Endodermal cell (in vitro differentiated cells): ENCODE results near the gene TYW1. TPM values are rescaled to one million over a fixed set of nuclear protein-coding genes. Genes with fewer than 3 reads are reported as not detected.
"Not testable (repeated sequence)": the region's sequence is repeated elsewhere in the genome, so short reads cannot be mapped to it uniquely, and the experiment has no call there.

Experiments
- DNase-seq: peaks from one replicate; pipeline ENCODE4 v3.0.0-alpha.2; 2017
- H3K27ac ChIP-seq: 2 replicates; pipeline ENCODE4 v1.5.1; 2013; ENCODE audit warnings: mild to moderate bottlenecking, low read depth, low read length, moderate library complexity
- H3K27me3 ChIP-seq: 2 replicates; pipeline ENCODE4 v1.6.1; 2013; ENCODE audit warnings: mild to moderate bottlenecking, low read length, moderate library complexity; ENCODE audit not compliant: insufficient read depth, control insufficient read depth, poor library complexity, severe bottlenecking
- H3K36me3 ChIP-seq: 2 replicates; pipeline ENCODE4 v1.7.0; 2013; ENCODE audit warnings: mild to moderate bottlenecking, low read length, moderate library complexity; ENCODE audit not compliant: control insufficient read depth, insufficient read depth
- H3K4me1 ChIP-seq: one replicate; pipeline ENCODE4 v1.7.0; 2013; ENCODE audit warnings: low read length; ENCODE audit not compliant: control insufficient read depth, insufficient read depth
- H3K4me3 ChIP-seq: 2 replicates; pipeline ENCODE4 v1.5.1; 2013; ENCODE audit warnings: mild to moderate bottlenecking, low read length, moderate library complexity
- H3K9ac ChIP-seq: 2 replicates; pipeline ENCODE4 v1.6.1; 2013; ENCODE audit warnings: mild to moderate bottlenecking, low read length, moderate library complexity; ENCODE audit not compliant: poor library complexity, severe bottlenecking; ENCODE audit errors: extremely low read depth
- H3K9me3 ChIP-seq: 2 replicates; pipeline ENCODE4 v1.6.1; 2013; ENCODE audit warnings: mild to moderate bottlenecking, low read length, moderate library complexity; ENCODE audit not compliant: control insufficient read depth
- H3K27ac Mint-ChIP-seq: 2 replicates; pipeline ENCODE4 v1.8.0; 2020; ENCODE audit warnings: mixed read lengths
- H3K27me3 Mint-ChIP-seq: 2 replicates; pipeline ENCODE4 v1.8.0; 2021; ENCODE audit warnings: mild to moderate bottlenecking, mixed read lengths; ENCODE audit not compliant: insufficient read depth
- H3K36me3 Mint-ChIP-seq: 2 replicates; pipeline ENCODE4 v1.8.0; 2020; ENCODE audit warnings: low read depth, mixed read lengths
- H3K4me1 Mint-ChIP-seq: 2 replicates; pipeline ENCODE4 v1.8.0; 2020; ENCODE audit warnings: mixed read lengths
- H3K4me3 Mint-ChIP-seq: 2 replicates; pipeline ENCODE4 v1.8.0; 2020; ENCODE audit warnings: mild to moderate bottlenecking, moderate library complexity, mixed read lengths
- H3K9me3 Mint-ChIP-seq: 2 replicates; pipeline ENCODE4 v1.8.0; 2020; ENCODE audit warnings: mild to moderate bottlenecking, mixed read lengths
- WGBS, 2 experiments: methylation state at CpG; one replicate each; pipeline versions ENCODE4 v1.1.5 to v1.1.7; 2013; ENCODE audit warnings: missing lambda C conversion rate in 2 of 2, mixed read lengths in 1 of 2; ENCODE audit not compliant: insufficient coverage in 1 of 2, insufficient read length in 1 of 2; 5-methylcytosine and 5-hydroxymethylcytosine counted together
- total RNA-seq, 2 donors: library from RNA; stranded (reverse); fragmentation: NEBNext Ultra II Directional in 1 of 2; extraction: Animal tissue kit (Norgen Biotek cat#: 25700) in 1 of 2; gene quantifications; 2 replicates in 1 of 2; 3 replicates in 1 of 2; pipeline ENCODE4 v1.2.1, GENCODE V29; 2021

Gene TYW1
- total RNA-seq, 2 donors from 2014 or later: 17.8 to 18.7 TPM

- H3K4me3 ChIP-seq, H3K9me3 Mint-ChIP-seq, H3K27me3 Mint-ChIP-seq, H3K4me1 Mint-ChIP-seq, H3K9ac ChIP-seq, H3K9me3 ChIP-seq, H3K27me3 ChIP-seq, H3K27ac ChIP-seq, H3K4me3 Mint-ChIP-seq, H3K36me3 ChIP-seq, H3K4me1 ChIP-seq, DNase-seq, H3K27ac Mint-ChIP-seq: not testable (repeated sequence)
- 80 to 89% methylated on average over 1 of the region's 2 CpGs for WGBS, 2 experiments
- H3K36me3 Mint-ChIP-seq: peaks cover 14% of the 10 kb centered on the region
Measured at GRCh38 chr7:67141001-67141400, 144.4 kb downstream of the TYW1 start.

- not testable (repeated sequence) for H3K4me3 ChIP-seq, H3K4me1 ChIP-seq, H3K9me3 Mint-ChIP-seq, H3K27ac Mint-ChIP-seq, DNase-seq, H3K9ac ChIP-seq, H3K27ac ChIP-seq, H3K4me3 Mint-ChIP-seq, H3K36me3 ChIP-seq, H3K4me1 Mint-ChIP-seq, H3K27me3 ChIP-seq, H3K27me3 Mint-ChIP-seq, H3K9me3 ChIP-seq
- peaks cover 12% of the 10 kb centered on the region for H3K36me3 Mint-ChIP-seq
- 92 to 96% methylated on average over 3 to 5 of the region's 9 CpGs for WGBS, 2 experiments
Measured at GRCh38 chr7:67143091-67143786, 146.6 kb downstream of the TYW1 start.

DNA sequence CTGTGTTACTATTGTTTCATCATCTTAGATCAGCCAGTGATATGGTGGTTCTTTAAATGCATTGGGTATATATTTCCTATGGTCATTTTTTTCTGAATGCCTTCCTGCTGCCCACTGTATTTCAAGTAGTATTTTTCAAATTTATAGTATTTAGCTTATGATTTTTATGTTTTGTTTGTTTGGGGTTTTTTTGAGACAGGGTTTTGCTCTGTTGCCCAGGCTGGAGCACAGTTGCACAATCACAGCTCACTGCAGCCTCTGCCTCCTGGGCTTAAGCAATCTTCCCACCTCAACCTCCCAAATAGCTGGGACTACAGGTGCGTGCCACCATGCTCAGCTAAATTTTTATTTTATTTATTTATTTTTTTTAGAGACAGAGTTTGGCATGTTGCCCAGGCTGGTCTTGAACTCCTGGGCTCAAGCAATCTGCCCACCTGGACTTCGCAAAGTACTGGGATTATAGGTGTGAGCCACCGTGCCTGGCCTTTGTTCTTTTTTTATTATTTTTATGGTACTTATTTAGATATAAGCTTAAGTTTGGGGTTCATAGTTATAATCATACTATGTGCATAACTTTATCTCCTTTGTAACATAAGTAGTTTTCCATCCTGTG lies 149.1 kb downstream of the TYW1 start:
- H3K4me1 Mint-ChIP-seq, H3K27me3 ChIP-seq, H3K4me3 ChIP-seq, H3K9me3 ChIP-seq, H3K36me3 Mint-ChIP-seq, H3K27me3 Mint-ChIP-seq, H3K9me3 Mint-ChIP-seq, H3K4me1 ChIP-seq, H3K27ac ChIP-seq, DNase-seq, H3K36me3 ChIP-seq, H3K27ac Mint-ChIP-seq, H3K4me3 Mint-ChIP-seq, H3K9ac ChIP-seq: not testable (repeated sequence)
- WGBS, 2 experiments: 100% methylated on average over 3 of the region's 3 CpGs; no CpG with 5 or more reads in 1 of the 2 experiments

DNA sequence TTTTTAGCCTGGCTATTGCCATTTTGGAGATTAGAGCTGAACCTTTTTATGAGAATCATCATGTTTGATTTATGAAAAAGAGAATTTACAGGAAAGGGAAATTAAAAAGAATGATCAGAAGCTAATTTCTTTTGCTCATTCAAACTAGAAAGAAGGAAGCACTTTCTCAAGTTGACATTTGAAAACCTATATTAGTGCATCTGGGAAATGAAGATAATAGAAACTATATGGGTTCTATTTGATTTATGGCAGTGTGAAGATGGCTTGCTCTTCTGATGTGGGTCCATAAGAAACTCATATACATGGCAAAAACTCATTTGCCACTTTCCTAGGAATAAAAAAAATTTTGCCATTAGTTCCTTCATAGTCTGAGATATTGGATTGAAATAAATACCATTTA lies 152.5 kb downstream of the TYW1 start:
- H3K9me3 ChIP-seq, H3K4me1 ChIP-seq, H3K27ac ChIP-seq, H3K27me3 ChIP-seq, H3K4me3 Mint-ChIP-seq, H3K4me3 ChIP-seq, H3K27me3 Mint-ChIP-seq, H3K4me1 Mint-ChIP-seq, H3K27ac Mint-ChIP-seq, H3K9ac ChIP-seq, H3K36me3 ChIP-seq, DNase-seq, H3K9me3 Mint-ChIP-seq: not testable (repeated sequence)
- peaks cover 15% of the 10 kb centered on the region for H3K36me3 Mint-ChIP-seq

- not testable (repeated sequence) for H3K9ac ChIP-seq, DNase-seq, H3K27ac ChIP-seq, H3K4me3 ChIP-seq, H3K27me3 Mint-ChIP-seq, H3K4me1 ChIP-seq, H3K9me3 Mint-ChIP-seq, H3K27me3 ChIP-seq, H3K9me3 ChIP-seq, H3K36me3 ChIP-seq, H3K4me1 Mint-ChIP-seq, H3K4me3 Mint-ChIP-seq, H3K27ac Mint-ChIP-seq
- peaks cover 29% of the 10 kb centered on the region for H3K36me3 Mint-ChIP-seq
Measured at GRCh38 chr7:67154374-67154773, 157.7 kb downstream of the TYW1 start.

GRCh38 chr7:67156064-67156463 lies 159.4 kb downstream of the TYW1 start:
- H3K4me1 ChIP-seq, H3K4me1 Mint-ChIP-seq, H3K27ac Mint-ChIP-seq, H3K9me3 ChIP-seq, H3K36me3 ChIP-seq, DNase-seq, H3K4me3 ChIP-seq, H3K9ac ChIP-seq, H3K27me3 Mint-ChIP-seq, H3K27me3 ChIP-seq, H3K27ac ChIP-seq, H3K4me3 Mint-ChIP-seq, H3K9me3 Mint-ChIP-seq: not testable (repeated sequence)
- 0 to 54% methylated on average over 2 to 7 of the region's 7 CpGs for WGBS, 2 experiments
- H3K36me3 Mint-ChIP-seq: peaks cover 29% of the 10 kb centered on the region

DNA sequence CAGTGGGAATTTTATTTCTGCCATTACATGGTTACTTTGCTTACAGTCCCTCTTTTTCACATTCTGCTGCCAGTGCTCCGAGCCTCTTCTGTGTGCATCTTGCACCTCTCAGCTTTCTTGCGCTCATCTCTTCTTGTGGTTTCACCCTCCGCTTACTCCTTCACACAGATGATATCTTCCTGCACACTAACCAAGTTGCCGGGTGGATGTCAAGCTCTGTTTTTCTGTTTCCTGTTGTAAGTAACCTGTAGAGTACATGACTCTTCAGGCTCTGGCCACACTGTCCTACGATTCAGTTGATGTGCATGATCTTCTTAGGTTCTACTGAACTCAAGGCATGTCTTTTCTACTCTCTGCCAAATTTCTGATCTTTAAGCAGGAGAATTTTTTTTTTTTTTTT lies 166.7 kb downstream of the TYW1 start:
- not testable (repeated sequence) for H3K27ac ChIP-seq, H3K4me1 ChIP-seq, H3K27me3 ChIP-seq, H3K4me3 ChIP-seq, H3K9ac ChIP-seq, H3K27ac Mint-ChIP-seq, H3K4me3 Mint-ChIP-seq, H3K9me3 ChIP-seq, H3K36me3 ChIP-seq, H3K9me3 Mint-ChIP-seq, H3K36me3 Mint-ChIP-seq, H3K27me3 Mint-ChIP-seq, DNase-seq, H3K4me1 Mint-ChIP-seq
- 95% methylated on average over 2 of the region's 5 CpGs; no CpG with 5 or more reads in 1 of the 2 experiments for WGBS, 2 experiments
